Muscle of leg (tissue), 11 donors: ENCODE results near the gene CYFIP2. TPM values are rescaled to one million over a fixed set of nuclear protein-coding genes. Genes with fewer than 3 reads are reported as not detected.
A peak's percentile ranks its signal among the peaks of the same experiment; 100 is the strongest.

Experiments used
- DNase-seq: peaks from one replicate; pipeline ENCODE4 v3.0.0; 2013
- H3K27ac ChIP-seq: one replicate; pipeline ENCODE4 v1.5.1; 2013; ENCODE audit warnings: mild to moderate bottlenecking, low read length, control low read depth
- H3K27me3 ChIP-seq: one replicate; pipeline ENCODE4 v1.6.1; 2013; ENCODE audit warnings: low read length; ENCODE audit not compliant: control insufficient read depth, insufficient read depth
- H3K36me3 ChIP-seq: one replicate; pipeline ENCODE4 v1.6.1; 2013; ENCODE audit warnings: low read length; ENCODE audit not compliant: control insufficient read depth, insufficient read depth
- H3K4me1 ChIP-seq: one replicate; pipeline ENCODE4 v1.6.1; 2013; ENCODE audit warnings: low read length; ENCODE audit not compliant: control insufficient read depth, insufficient read depth
- H3K4me3 ChIP-seq: one replicate; pipeline ENCODE4 v1.5.1; 2013; ENCODE audit warnings: low read length, control low read depth
- H3K9me3 ChIP-seq: replicated peaks from 2 replicates; pipeline ENCODE4 v1.6.1; 2013; ENCODE audit warnings: low read depth, low read length; ENCODE audit not compliant: control insufficient read depth
- WGBS: methylation state at CpG from one replicate; pipeline ENCODE4 v1.1.5; 2013; ENCODE audit warnings: missing lambda C conversion rate; ENCODE audit not compliant: insufficient coverage; 5-methylcytosine and 5-hydroxymethylcytosine counted together
- polyA plus RNA-seq, 8 donors: library from polyadenylated mRNA; unstranded; fragments of 120-200 nt; gene quantifications; one replicate each; pipeline versions ENCODE4 v1.2.1 to v1.2.3, GENCODE V29; 2013; ENCODE audit warnings: inconsistent platforms in 1 of 8, low replicate concordance in 1 of 8; ENCODE audit not compliant: insufficient read length in 8 of 8, insufficient read depth in 1 of 8
- total RNA-seq: library from RNA; stranded (reverse); fragments of 120-200 nt; gene quantifications from one replicate; pipeline ENCODE4 v1.2.4, GENCODE V29; 2013

The CYFIP2 gene
- total and polyA plus RNA-seq, 9 donors = 3.0 to 7.8 (median 4.4) TPM

- Histone ChIP-seq H3K36me3 (no peaks in the 10 kb centered on the region), H3K4me3 (no peak overlapping the region), H3K9me3 (no peaks in the 10 kb centered on the region), H3K27ac (no peak overlapping the region), H3K27me3 (no peaks in the 10 kb centered on the region), H3K4me1 (peaks cover 4% of the 10 kb centered on the region)
- no peak for DNase-seq
- 76% methylated on average over 10 of the region's 14 CpGs for WGBS
Observed at GRCh38 chr5:157343842-157344790, 78.2 kb downstream of the CYFIP2 start.

DNA sequence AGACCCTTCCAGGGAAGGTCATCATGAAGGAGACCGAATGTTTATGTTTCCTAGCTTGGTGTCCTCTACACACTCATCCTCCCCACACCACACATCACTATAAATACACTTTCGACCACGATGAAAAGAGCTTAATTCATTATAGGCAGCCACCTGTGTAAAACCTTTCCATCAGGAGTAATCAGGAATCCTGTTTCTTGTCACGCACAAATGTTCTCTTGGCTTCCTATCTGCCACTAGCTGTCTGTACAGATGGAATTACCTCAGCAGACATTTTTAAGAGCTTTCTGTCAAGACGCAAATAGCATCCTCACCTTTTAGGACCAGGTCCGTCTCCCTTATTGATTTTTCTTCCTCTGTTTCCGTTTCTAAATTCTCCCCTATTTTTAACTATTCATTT lies 79.1 kb downstream of the CYFIP2 start:
- Histone ChIP-seq H3K27ac (no peak overlapping the region), H3K36me3 (no peaks in the 10 kb centered on the region), H3K27me3 (no peaks in the 10 kb centered on the region), H3K9me3 (no peaks in the 10 kb centered on the region), H3K4me3 (no peak overlapping the region), H3K4me1 (peaks cover 4% of the 10 kb centered on the region)
- 69% methylated on average over 5 of the region's 7 CpGs for WGBS
- DNase-seq = no peak

GRCh38 chr5:157345485-157345884 lies 79.6 kb downstream of the CYFIP2 start:
- Histone ChIP-seq H3K9me3 (no peaks in the 10 kb centered on the region), H3K4me3 (no peak overlapping the region), H3K4me1 (peaks cover 4% of the 10 kb centered on the region), H3K27ac (no peak overlapping the region), H3K36me3 (no peaks in the 10 kb centered on the region), H3K27me3 (no peaks in the 10 kb centered on the region)
- WGBS = 39% methylated on average over 4 of the region's 6 CpGs
- DNase-seq = no peak

DNA sequence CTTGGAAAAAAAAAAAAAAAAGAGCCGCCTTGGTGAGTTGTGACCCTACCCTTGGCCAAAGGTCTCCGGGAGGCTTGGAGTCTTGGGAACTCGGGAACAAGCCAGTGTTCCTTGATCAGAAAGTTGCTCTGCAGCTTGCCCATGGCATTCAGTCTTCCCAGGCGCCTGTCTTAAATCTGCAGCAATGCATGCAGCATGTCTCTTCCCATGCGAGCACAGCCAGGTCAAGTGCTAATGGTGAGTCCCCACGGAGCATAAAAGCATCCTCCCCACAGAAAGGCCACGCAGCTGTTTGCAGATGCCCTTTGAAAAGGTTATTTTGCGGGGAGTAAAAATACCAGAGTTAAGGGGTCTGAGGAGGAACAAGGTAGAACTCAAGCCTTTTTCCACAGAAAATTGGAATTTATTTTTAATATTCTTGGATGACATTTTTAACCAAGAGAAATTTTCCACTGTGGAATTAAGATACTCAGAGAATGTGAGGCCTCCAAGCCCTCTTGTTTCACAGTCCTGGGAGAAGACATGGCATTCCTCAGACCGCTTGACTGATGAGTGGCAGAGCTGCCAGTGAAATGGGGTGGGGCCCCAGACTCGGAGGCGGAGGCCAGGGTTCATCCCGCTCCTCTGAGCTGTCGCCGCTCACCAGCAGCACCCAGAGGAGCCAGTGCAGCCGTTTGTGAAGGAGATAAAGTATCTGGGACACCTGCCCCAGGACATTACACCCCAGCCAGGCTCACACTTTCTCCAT lies 81.6 kb downstream of the CYFIP2 start:
- Histone ChIP-seq H3K36me3 (no peaks in the 10 kb centered on the region), H3K27ac (no peak overlapping the region), H3K4me1 (peaks cover 4% of the 10 kb centered on the region), H3K27me3 (no peaks in the 10 kb centered on the region), H3K9me3 (no peaks in the 10 kb centered on the region), H3K4me3 (no peak overlapping the region)
- 50% methylated on average over 6 of the region's 15 CpGs for WGBS
- DNase-seq = peak; percentile 21

DNA sequence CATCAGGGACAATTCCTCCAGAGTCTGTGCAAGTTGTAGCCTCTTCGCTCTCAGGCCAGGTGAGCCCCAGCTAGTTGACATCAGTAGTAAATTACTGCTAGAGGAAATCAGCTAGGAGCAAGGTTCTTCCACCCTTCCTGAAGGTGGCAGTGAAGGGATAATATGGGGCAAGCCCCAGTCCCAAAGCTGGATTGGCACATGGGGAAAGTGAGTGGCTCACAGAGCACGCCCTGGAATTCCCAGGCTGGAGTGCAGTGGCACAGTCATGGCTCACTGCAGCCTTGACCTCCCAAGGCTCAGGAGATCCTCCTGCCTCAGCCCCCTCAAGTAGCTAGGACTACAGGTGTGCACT lies 82.1 kb downstream of the CYFIP2 start:
- peaks cover 4% of the 10 kb centered on the region for H3K4me1 ChIP-seq
- H3K27me3 ChIP-seq = no peaks in the 10 kb centered on the region
- no CpG with 5 or more reads among the region's 2 CpGs for WGBS
- no peaks in the 10 kb centered on the region for H3K9me3 ChIP-seq
- DNase-seq = no peak
- H3K4me3 ChIP-seq = no peak overlapping the region
- no peaks in the 10 kb centered on the region for H3K36me3 ChIP-seq
- H3K27ac ChIP-seq = no peak overlapping the region

DNA sequence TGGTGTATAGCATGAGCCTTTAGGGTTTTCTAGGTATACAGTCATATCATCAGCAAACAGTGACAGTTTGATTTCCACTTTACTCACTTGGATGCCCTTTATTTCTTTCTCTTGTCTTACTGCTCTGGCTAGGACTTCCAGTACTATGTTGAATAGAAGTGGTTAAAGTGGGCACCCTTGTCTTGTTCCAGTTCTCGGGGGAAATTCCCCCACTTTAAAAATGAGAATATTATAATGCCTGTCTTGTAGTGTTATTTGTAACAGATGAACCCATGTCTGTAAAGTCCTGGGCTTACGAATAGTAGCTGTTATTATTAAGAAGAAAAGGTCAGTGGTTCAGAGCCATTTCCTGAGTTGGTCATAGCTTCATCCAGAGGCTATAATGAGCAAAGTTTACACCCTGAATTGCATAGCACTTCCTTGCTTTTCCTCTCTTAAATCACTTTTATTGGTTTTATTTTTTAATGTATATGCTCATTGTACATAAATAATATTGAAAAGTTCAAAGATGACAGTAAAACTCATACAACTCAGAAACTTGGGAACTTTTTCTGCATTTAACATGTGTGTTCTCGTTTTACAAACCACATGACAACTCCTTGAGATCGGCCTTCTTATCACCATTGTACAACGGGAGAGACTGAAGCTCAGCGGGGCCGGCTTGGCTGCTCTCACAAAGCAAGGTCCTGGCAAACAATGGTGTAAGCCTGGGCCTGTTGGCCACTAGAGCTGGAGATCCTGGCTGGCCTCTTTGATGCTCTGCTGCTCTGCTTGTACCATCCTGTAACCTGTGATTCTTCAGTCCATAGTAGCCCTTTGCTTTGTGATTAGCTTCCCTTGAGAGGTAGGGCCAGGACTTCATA lies 85.2 kb downstream of the CYFIP2 start:
- no peaks in the 10 kb centered on the region for H3K27me3 ChIP-seq
- H3K36me3 ChIP-seq = no peaks in the 10 kb centered on the region
- H3K9me3 ChIP-seq = no peaks in the 10 kb centered on the region
- no peak for DNase-seq
- WGBS = 62% methylated on average over 5 of the region's 7 CpGs
- no peak overlapping the region for H3K27ac ChIP-seq
- peaks cover 4% of the 10 kb centered on the region for H3K4me1 ChIP-seq
- no peak overlapping the region for H3K4me3 ChIP-seq

GRCh38 chr5:157351802-157352092 lies 85.8 kb downstream of the CYFIP2 start:
- whole genome bisulfite sequencing = no CpG with 5 or more reads among the region's 1 CpG

GRCh38 chr5:157352756-157353340 lies 86.9 kb downstream of the CYFIP2 start:
- Histone ChIP-seq H3K27me3 (no peaks in the 10 kb centered on the region), H3K36me3 (no peaks in the 10 kb centered on the region), H3K27ac (no peak overlapping the region), H3K4me3 (no peak overlapping the region), H3K4me1 (peaks cover 2% of the 10 kb centered on the region), H3K9me3 (no peaks in the 10 kb centered on the region)
- WGBS = 75% methylated on average over 11 of the region's 12 CpGs
- no peak for DNase-seq

More at GRCh38 chr5:157351802-157352092, 85.8 kb downstream of the CYFIP2 start:
- H3K27me3 ChIP-seq = no peaks in the 10 kb centered on the region
- H3K9me3 ChIP-seq = no peaks in the 10 kb centered on the region
- H3K4me1 ChIP-seq = peaks cover 4% of the 10 kb centered on the region
- H3K27ac ChIP-seq = no peak overlapping the region
- DNase-seq = no peak
- no peak overlapping the region for H3K4me3 ChIP-seq
- no peaks in the 10 kb centered on the region for H3K36me3 ChIP-seq

DNA sequence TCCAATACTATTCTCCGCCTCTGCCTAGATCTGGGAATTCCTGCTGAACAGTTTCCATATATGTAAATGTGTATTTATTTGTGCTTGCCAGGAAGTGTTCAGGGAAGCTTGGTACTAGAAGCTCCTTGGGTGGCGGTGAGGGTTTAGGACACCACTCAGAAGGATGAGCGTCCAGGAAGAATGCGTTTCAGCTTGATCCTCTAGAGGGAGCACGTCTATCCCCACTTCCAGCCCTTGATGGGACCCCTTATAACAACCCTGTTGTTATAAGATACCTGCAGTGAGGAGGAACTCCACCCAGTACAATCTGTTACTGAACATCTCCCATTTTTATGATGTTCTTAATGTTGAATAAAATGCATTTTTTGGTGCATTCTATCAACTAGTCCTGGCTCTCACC lies 88.9 kb downstream of the CYFIP2 start:
- no peak overlapping the region for H3K4me3 ChIP-seq
- H3K36me3 ChIP-seq = no peaks in the 10 kb centered on the region
- no peaks in the 10 kb centered on the region for H3K4me1 ChIP-seq
- WGBS = no CpG with 5 or more reads among the region's 5 CpGs
- no peak for DNase-seq
- H3K9me3 ChIP-seq = no peaks in the 10 kb centered on the region
- no peaks in the 10 kb centered on the region for H3K27me3 ChIP-seq
- no peak overlapping the region for H3K27ac ChIP-seq
